KOPT-K1 (cell line): ENCODE data around the gene SYNJ2BP.
"Not testable (repeated sequence)": the region's sequence is repeated elsewhere in the genome, so short reads cannot be mapped to it uniquely, and the experiment has no call there.

Experiments used
- H3K27ac ChIP-seq: fragments of 200-600 bp; sonication (generic); 2 replicates; pipeline ENCODE4 v1.5.1; 2016; ENCODE audit warnings: antibody characterized with exemption, mild to moderate bottlenecking, low read depth, low read length; ENCODE audit not compliant: poor library complexity, severe bottlenecking
- H3K36me3 ChIP-seq: fragments of 200-600 bp; sonication (generic); 2 replicates; pipeline ENCODE4 v1.5.1; 2017; ENCODE audit warnings: antibody characterized with exemption, mild to moderate bottlenecking, low read length, moderate library complexity; ENCODE audit not compliant: insufficient read depth
- H3K9me3 ChIP-seq: fragments of 200-600 bp; sonication (generic); 2 replicates; pipeline ENCODE4 v1.5.1; 2017; ENCODE audit warnings: antibody characterized with exemption, low read length, mild to moderate bottlenecking; ENCODE audit not compliant: insufficient read depth, poor library complexity, severe bottlenecking

The SYNJ2BP gene

DNA sequence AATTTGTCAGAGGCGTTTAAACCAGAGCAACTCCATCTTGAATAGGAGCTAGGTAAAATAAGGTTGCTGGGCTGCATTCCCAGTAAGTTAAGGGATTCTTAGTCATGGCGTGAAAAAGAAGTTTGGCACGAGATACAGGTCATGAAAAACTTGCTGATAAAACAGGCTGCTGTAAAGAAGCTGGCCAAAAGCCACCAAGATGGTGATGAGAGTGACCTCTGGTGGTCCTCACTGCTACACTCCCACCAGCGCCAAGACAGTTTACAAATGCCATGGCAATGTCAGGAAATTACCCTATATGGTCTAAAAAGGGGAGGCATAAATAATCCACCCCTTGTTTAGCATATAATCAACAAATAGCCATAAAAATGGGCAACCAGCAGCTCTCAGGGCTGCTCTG lies 13.6 kb downstream of the SYNJ2BP start:
- Histone ChIP-seq H3K36me3 (peaks cover 26% of the 10 kb centered on the region; the same call in 1 of the 2 replicates), H3K9me3 (peaks cover 28% of the 10 kb centered on the region)
- not testable (repeated sequence) for H3K27ac ChIP-seq

DNA sequence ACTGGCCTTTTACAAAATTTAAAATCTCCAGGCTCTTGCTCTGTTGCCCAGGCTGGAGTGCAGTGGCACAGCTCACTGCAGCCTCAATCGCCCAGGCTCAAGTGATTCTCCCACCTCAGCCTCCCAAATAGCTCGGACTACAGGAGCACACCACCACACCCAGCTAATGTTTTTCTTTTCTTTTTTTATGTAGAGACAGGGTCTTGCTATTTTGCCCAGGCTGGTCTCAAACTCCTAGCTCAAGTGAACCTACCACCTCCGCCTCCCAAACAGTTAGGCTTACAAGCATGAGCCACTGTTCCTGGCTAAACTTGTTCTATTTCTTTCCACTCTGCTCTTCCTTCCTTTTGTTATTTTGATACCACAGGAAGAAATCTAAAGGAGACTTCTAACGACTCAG lies 15.2 kb downstream of the SYNJ2BP start:
- H3K36me3 ChIP-seq = peaks cover 38% of the 10 kb centered on the region; the same call in 1 of the 2 replicates
- peaks cover 31% of the 10 kb centered on the region for H3K9me3 ChIP-seq
- H3K27ac ChIP-seq = no peak overlapping the region

DNA sequence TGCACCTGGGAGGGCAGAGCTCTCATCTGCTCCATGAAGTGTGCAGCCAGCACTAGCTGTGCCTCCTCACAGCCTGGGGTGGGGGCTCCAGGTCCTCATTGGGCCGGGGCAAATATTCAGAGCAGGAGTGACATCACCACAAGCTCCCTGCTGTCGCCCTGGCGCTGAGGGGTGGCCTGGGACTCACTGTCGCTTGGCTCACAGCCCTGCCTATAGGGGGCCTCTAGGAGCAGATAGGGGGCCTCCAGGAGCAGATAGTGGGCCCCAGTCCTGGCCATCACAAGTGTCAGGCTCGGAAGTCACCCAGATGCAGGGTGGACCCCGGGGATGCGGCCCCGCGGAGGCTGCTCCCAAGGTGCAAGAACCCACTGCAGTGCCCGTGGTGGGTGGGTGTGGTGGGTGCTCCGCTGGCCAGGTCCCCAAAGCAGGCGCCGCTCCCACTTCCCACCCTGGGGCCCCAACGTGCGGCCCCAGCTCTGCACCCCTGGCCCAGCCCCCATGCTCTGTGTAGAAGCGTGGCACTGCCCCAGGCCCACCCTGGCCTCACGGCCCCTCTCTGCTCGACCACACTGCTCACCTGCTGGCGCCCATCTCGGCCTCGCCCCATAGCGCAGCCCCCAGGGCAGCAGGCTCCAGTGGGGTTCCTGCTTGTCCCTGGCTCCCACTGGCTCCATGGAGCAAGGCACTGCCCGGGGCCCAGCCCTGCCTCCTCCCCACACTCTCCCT lies 18.0 kb downstream of the SYNJ2BP start:
- Histone ChIP-seq H3K27ac (no peak overlapping the region), H3K36me3 (peaks cover 38% of the 10 kb centered on the region; the same call in 1 of the 2 replicates), H3K9me3 (peaks cover 29% of the 10 kb centered on the region)

DNA sequence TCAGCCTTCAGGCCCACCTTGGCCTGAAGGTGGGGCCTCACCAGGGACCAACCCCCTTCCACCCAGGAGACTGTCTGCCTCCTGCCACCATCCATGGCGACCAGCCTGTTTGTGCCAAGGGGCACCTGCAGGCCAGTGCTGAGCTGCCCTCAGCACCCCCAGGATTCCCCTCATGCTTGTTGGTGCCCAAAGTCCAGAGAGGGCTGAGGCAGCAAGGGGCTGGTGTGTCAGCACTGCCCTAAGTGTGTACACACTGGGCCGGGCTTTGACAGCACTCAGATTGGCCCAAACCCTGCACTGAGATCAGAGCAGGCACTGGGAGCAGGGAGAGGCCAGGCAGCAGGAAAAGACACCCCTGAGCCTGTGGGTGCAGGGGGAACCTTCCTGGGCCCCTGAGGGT lies 18.6 kb downstream of the SYNJ2BP start:
- H3K36me3 ChIP-seq = peaks cover 38% of the 10 kb centered on the region; the same call in 1 of the 2 replicates
- peaks cover 29% of the 10 kb centered on the region for H3K9me3 ChIP-seq
- H3K27ac ChIP-seq = no peak overlapping the region

DNA sequence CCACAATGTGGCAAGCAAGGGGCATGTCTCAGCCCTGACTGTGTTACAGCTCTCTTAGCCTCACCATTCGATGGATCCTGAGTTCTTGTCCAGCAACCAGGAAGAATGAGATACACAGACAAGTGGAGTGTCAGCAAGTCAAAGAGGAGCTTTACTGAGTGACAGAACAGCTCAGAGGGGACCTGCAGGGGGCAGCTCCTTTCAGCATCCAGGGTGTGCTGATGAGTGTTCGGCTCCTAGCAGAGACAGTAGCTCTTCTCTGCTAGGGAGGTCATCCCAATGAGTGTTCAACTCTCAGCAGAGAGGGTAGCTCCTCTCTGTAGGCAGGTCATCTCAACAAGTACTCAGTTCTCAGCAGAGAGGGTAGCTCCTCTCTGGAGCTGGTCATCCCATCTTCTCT lies 19.1 kb downstream of the SYNJ2BP start:
- H3K36me3 ChIP-seq = peaks cover 38% of the 10 kb centered on the region; the same call in 1 of the 2 replicates
- no peak overlapping the region for H3K27ac ChIP-seq
- H3K9me3 ChIP-seq = peaks cover 29% of the 10 kb centered on the region

DNA sequence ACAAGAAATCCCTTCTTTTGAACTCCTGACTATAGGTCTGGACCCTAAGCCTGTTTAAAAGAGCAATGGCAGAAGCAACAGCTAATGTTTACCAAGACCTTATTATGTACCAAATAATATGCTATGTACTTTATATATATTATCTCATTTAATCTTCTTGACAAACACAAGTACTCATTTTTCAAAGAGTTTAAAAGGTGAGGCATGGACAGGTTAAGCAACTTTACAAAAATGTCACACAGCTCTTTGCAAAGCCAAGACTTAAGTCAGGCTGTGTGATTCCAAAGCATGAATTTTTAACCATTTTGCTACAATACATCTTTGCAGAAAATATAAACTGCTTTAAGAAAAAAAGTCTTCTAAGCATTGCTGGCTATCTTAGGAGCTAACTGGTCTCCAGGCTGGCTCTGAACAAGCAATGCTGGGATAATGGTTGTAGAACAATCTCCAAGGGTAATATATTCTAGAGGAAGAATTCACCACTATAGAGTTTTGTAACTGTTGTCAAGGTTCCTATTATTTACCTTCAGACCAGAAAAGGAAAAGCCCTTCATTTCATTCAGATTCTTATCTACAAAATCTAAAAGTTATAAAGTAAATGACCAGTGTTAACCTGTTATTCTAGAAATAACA lies 22.1 kb downstream of the SYNJ2BP start:
- Histone ChIP-seq H3K9me3 (peaks cover 26% of the 10 kb centered on the region), H3K27ac (no peak overlapping the region), H3K36me3 (peaks cover 27% of the 10 kb centered on the region; the same call in 1 of the 2 replicates)

DNA sequence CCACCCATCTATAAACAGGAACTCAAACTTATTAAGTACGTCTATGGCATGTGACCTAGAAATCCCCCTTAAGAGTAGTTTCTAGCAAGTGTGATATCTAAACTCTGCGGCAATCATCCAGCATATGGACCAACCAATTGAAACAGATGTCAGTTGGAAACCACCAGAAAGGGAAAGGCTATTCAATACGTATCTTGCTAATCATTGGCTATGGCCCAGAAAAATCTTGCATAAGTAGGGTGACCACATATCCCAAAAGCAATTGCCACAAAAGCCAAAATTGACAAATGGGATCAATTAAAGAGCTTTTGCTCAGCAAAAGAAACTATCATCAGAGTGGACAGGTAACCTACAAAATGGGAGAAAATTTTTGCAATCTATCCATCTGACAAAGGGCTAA lies 24.2 kb downstream of the SYNJ2BP start:
- no peak overlapping the region for H3K27ac ChIP-seq
- peaks cover 4% of the 10 kb centered on the region for H3K9me3 ChIP-seq
- H3K36me3 ChIP-seq = peaks cover 19% of the 10 kb centered on the region; the same call in 1 of the 2 replicates

DNA sequence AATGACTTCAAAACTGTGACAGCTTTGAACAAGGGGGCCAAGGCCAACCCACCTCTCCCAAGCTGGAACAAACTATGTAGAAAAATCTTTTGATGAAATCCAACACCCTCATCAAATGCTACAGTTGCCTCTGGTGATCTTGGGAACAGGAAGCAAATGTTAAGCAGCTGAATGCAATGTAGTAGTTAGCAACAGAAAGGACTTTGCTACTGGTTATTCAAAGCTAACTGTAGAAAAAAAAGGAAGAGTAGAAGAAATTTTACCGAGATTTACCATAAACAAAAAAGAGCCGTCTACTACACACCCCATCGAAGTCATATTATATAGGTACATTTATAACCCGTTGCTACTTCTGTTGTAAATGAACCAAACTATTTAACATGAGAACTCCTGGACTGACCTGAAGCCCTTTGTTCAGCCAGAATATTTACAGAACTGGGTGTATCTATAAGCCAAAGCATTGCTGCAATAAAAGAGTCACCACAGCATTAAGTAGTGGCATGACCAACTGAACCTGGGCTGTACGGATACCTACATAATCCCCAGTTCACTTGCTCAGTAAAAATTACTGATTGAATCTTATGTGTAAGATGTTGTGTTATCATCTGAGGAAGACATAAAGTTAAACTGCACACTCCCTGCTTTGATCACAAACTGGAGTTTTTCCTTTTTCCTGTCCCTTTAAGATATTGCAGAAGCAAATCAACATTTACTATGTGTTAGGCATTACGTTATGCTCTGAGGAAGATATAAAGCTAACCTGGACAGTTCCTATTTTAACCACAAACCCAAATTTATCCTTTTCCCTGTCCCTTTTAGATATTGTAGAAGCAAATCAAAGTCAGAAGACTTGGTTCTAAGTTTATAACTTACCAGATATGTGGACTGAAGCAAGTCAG lies 25.1 kb downstream of the SYNJ2BP start:
- H3K27ac ChIP-seq = no peak overlapping the region
- H3K9me3 ChIP-seq = no peaks in the 10 kb centered on the region
- peaks cover 23% of the 10 kb centered on the region; the same call in 1 of the 2 replicates for H3K36me3 ChIP-seq

DNA sequence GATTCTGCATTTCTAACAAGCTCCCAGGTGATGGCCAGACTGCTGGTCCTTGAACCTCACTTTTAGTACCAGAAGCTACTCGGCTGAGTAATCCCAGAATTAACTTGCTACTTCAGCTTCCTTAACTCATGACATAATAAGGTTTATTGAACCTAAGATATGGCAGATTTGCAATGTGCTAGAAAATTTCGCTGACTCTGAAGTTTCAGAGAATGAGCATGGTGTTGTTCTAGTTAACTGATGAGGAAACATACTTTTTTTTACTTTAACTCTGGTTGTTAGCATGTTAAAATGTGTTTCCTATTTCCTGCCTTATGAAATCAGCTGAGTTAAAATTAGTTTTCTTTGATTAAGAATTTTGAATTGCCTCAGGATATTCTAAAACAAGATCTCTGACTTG lies 34.4 kb downstream of the SYNJ2BP start:
- no peaks in the 10 kb centered on the region for H3K9me3 ChIP-seq
- H3K36me3 ChIP-seq = peaks cover 44% of the 10 kb centered on the region; the same call in 1 of the 2 replicates
- H3K27ac ChIP-seq = no peak overlapping the region

DNA sequence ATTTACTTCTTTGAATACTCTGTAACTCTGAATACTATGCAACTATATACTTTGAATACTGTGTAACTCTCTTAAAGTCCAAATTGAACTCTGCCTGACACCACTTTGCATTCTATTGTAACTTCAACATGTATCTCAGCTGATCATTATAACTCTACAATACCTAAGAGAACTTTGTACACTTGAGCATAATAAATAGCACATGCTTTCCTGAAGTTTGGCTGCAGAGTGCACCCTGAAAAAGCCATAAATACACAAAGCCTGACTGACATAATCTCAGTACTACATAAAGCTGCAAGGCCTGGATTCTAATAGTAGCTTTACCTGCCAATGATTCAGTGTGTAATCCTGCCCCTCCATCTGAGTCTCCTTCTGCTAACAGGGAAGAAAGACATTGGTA lies 36.1 kb downstream of the SYNJ2BP start:
- H3K27ac ChIP-seq = no peak overlapping the region
- H3K36me3 ChIP-seq = peaks cover 33% of the 10 kb centered on the region; the same call in 1 of the 2 replicates
- no peaks in the 10 kb centered on the region for H3K9me3 ChIP-seq

DNA sequence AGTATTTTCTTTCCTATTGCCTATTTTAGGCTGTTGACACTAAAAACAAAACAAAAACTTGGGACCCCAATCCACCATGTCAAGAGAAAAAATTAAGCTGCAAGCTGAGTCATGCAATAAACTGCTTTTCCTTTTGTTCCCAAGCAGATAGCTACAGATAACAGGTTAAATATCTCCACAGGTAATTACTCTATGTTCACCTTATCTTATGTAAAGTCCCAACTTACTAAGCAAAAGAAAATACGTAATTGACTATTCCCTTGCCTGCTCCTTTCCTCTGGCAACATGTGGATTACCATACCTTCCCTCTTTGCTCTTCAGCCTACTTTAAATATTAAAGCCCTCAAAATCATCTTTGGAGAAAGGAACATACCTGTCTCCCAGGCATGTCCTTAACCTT lies 38.2 kb downstream of the SYNJ2BP start:
- no peak overlapping the region for H3K27ac ChIP-seq
- H3K36me3 ChIP-seq = peaks cover 45% of the 10 kb centered on the region
- no peaks in the 10 kb centered on the region for H3K9me3 ChIP-seq
